ENCODE measurements around the gene RANBP3. TPM values are rescaled to one million over a fixed set of nuclear protein-coding genes. Genes with fewer than 3 reads are reported as not detected.

RANBP3 gene
- total and polyA plus RNA-seq, 8 donors: 64.6 to 91.9 (median 77.1) TPM

GRCh38 chr19:5957170-5957569, 20.8 kb downstream of the RANBP3 start:
- Histone ChIP-seq H3K9me3 (no peaks in the 10 kb centered on the region), H3K4me3 (no peak overlapping the region), H3K27me3 (no peaks in the 10 kb centered on the region), H3K36me3 (peaks cover 0 to 7% of the 10 kb centered on the region in 2 donors), H3K27ac (no peak overlapping the region), H3K4me1 (peaks cover 54 to 88% of the 10 kb centered on the region in 2 donors)
- TF ChIP-seq CTCF (IDR thresholded peaks at IDR 0.05): no peak
- intact Hi-C loops (cut with DNase I): no loop called here
- ATAC-seq (no peak), DNase-seq (no peak)

- DNase-seq (no peak), ATAC-seq (no peak)
- H3K27me3 ChIP-seq: no peaks in the 10 kb centered on the region
- H3K27ac ChIP-seq: no peak overlapping the region
- intact Hi-C loops (cut with DNase I): no loop called here
- H3K4me1 ChIP-seq: peaks cover 54 to 88% of the 10 kb centered on the region in 2 donors
- H3K36me3 ChIP-seq: peaks cover 0 to 7% of the 10 kb centered on the region in 2 donors
- no peak for TF ChIP-seq CTCF (IDR thresholded peaks at IDR 0.05)
- H3K9me3 ChIP-seq: no peaks in the 10 kb centered on the region
- no peak overlapping the region for H3K4me3 ChIP-seq
Measured at GRCh38 chr19:5956728-5957127, 21.2 kb downstream of the RANBP3 start.

- peaks cover 0 to 7% of the 10 kb centered on the region in 2 donors for H3K36me3 ChIP-seq
- no peak overlapping the region for H3K27ac ChIP-seq
- intact Hi-C loops (cut with DNase I): no loop called here
- no peak overlapping the region for H3K4me3 ChIP-seq
- no peaks in the 10 kb centered on the region for H3K9me3 ChIP-seq
- no peaks in the 10 kb centered on the region for H3K27me3 ChIP-seq
- H3K4me1 ChIP-seq: peaks cover 54 to 88% of the 10 kb centered on the region in 2 donors
- DNase-seq (no peak), ATAC-seq (no peak)
- TF ChIP-seq CTCF (IDR thresholded peaks at IDR 0.05): no peak
Measured at GRCh38 chr19:5956323-5956722, 21.6 kb downstream of the RANBP3 start.

GRCh38 chr19:5955636-5955935, 22.4 kb downstream of the RANBP3 start:
- intact Hi-C loops (cut with DNase I): no loop called here

GRCh38 chr19:5954293-5954692, 23.6 kb downstream of the RANBP3 start:
- intact Hi-C loops (cut with DNase I): no loop called here
- peak overlapping the region; percentile 57 to 70 for H3K27ac ChIP-seq
- no peaks in the 10 kb centered on the region for H3K27me3 ChIP-seq
- H3K9me3 ChIP-seq: no peaks in the 10 kb centered on the region
- DNase-seq (no peak), ATAC-seq (no peak)
- H3K4me3 ChIP-seq: no peak overlapping the region
- TF ChIP-seq CTCF (IDR thresholded peaks at IDR 0.05): no peak
- H3K36me3 ChIP-seq: peaks cover 0 to 17% of the 10 kb centered on the region in 2 donors
- peaks cover 49 to 86% of the 10 kb centered on the region in 2 donors for H3K4me1 ChIP-seq

More at GRCh38 chr19:5955636-5955935, 22.4 kb downstream of the RANBP3 start:
- Histone ChIP-seq H3K27ac (no peak overlapping the region), H3K27me3 (no peaks in the 10 kb centered on the region), H3K4me3 (no peak overlapping the region), H3K4me1 (peaks cover 54 to 88% of the 10 kb centered on the region in 2 donors), H3K36me3 (peaks cover 0 to 7% of the 10 kb centered on the region in 2 donors), H3K9me3 (no peaks in the 10 kb centered on the region)
- no peak for TF ChIP-seq CTCF (IDR thresholded peaks at IDR 0.05)
- DNase-seq: no peak
- ATAC-seq: no peak
